Heart right ventricle (tissue), 16 donors: ENCODE results near the gene PEX19. TPM values are rescaled to one million over a fixed set of nuclear protein-coding genes. Genes with fewer than 3 reads are reported as not detected.

Experiments
- ATAC-seq, 8 donors: fragments of 200-7000 bp; cut with Tn5 transposase; one replicate each; pipeline ENCODE4 v1.9.1; 2020; ENCODE audit warnings: mild to moderate bottlenecking in 8 of 8, moderate library complexity in 8 of 8, moderate number of reproducible peaks in 1 of 8
- DNase-seq, 2 donors: peaks; one replicate each; pipeline ENCODE4 v3.0.0-alpha.2; 2020
- H3K27ac ChIP-seq, 10 donors: fragments of 200-600 bp; sonication (generic) in 2 of 10; one replicate each; pipeline versions ENCODE4 v1.5.0 to v1.8.0; 2020 to 2022; ENCODE audit warnings: mild to moderate bottlenecking in 3 of 10
- H3K27me3 ChIP-seq, 7 donors: fragments of 200-600 bp; one replicate each; pipeline ENCODE4 v1.8.0; 2021 to 2022; ENCODE audit warnings: mild to moderate bottlenecking in 2 of 7
- H3K36me3 ChIP-seq, 9 donors: fragments of 200-600 bp; sonication (generic) in 1 of 9; one replicate each; pipeline versions ENCODE4 v1.5.0 to v1.8.0; 2020 to 2022; ENCODE audit warnings: mild to moderate bottlenecking in 2 of 9
- H3K4me1 ChIP-seq, 9 donors: fragments of 200-600 bp; sonication (generic) in 1 of 9; one replicate each; pipeline versions ENCODE4 v1.5.0 to v1.8.0; 2020 to 2022; ENCODE audit warnings: mild to moderate bottlenecking in 4 of 9
- H3K4me3 ChIP-seq, 10 donors: fragments of 200-600 bp; sonication (generic) in 2 of 10; one replicate each; pipeline versions ENCODE4 v1.5.0 to v1.8.0; 2020 to 2022; ENCODE audit warnings: mild to moderate bottlenecking in 7 of 10, moderate library complexity in 2 of 10
- H3K9me3 ChIP-seq, 11 donors: fragments of 200-600 bp in 10 of 11; sonication (generic) in 2 of 11; one replicate each; pipeline versions ENCODE4 v1.5.0 to v1.8.0; 2013 to 2022; ENCODE audit warnings: mild to moderate bottlenecking in 2 of 11, control low read depth in 1 of 11, moderate library complexity in 1 of 11
- CTCF ChIP-seq, 9 donors: fragments of 200-600 bp; sonication (generic) in 2 of 9; IDR thresholded peaks; one replicate each; pipeline versions ENCODE4 v1.5.0 to v1.8.0; 2021 to 2022; ENCODE audit warnings: antibody characterized with exemption in 9 of 9, mild to moderate bottlenecking in 5 of 9, moderate library complexity in 1 of 9
- WGBS, 2 donors: extraction: QIAGEN DNeasy Blood & Tissue Kit; methylation state at CpG; one replicate each; pipeline ENCODE4 v1.1.7; 2013; ENCODE audit warnings: inconsistent platforms in 1 of 2; 5-methylcytosine and 5-hydroxymethylcytosine counted together
- intact Hi-C, 10 donors: fragments of 100-400 bp; cut with DNase I; formaldehyde crosslinking; loops; one replicate each; pipeline versions ENCODE4 v1.11.1 to v1.14.2; 2022
- polyA plus RNA-seq, 2 donors: library from polyadenylated mRNA; stranded (reverse); fragments of 200-250 nt; gene quantifications; one replicate each; pipeline ENCODE4 v1.2.3, GENCODE V29; 2013
- total RNA-seq, 10 donors: library from RNA; stranded (reverse); fragmentation: NEBNext Ultra II Directional in 3 of 10; extraction: Animal tissue kit (Norgen Biotek cat#: 25700) in 3 of 10; gene quantifications; one replicate each; pipeline versions ENCODE4 v1.2.1 to v1.2.4, GENCODE V29; 2021 to 2023
- donor health status: Arrhythmogenic right ventricular cardiomyopathy.
- donor health status: ischemic (EF 13 %, LVEDD 7.1; RV severe dilation, severe dysfunction).
- donor health status: healthy with polysubstance abuse.
- donor health status: DM: no; HTN: yes; CAD: no.
- donor health status: DM: no; HTN: no; CAD: no.
- donor health status: ischemic (EF 25% LVEDD 6.9; RV normal size, moderate dysfunction).
- donor health status: ischemic (EF 25% LVEDD 5.7; RV mildly dilated, moderate dysfunction).
- donor health status: healthy.
- donor health status: DM: yes; HTN: yes; CAD: no.
- donor health status: Ischemic cardiomyopathy.
- donor health status: ischemic (EF 35%, LVEDD 5.7; RV mildly dilated, moderate dysfunction).
- donor health status: nonischemic (EF 11% LVEDD 7.7; RV severe dilation, severe dysfunction).
- donor health status: DM: yes; HTN: yes; CAD: no.
- donor health status: PGD.
- donor health status: ischemic (EF 29% LVEDD 5.4; RV normal size, mild dysfunction).
- donor health status: nonischemic (EF 23%, LVEDD 6.1; RV moderate dilation, normal function).

PEX19 gene
- total and polyA plus RNA-seq, 12 donors = 11.9 to 100 (median 91.7) TPM

- 54 to 62% methylated on average over 1 of the region's 1 CpG for WGBS, 2 donors
- Histone ChIP-seq H3K36me3 (peaks cover 3 to 100% (median 91%) of the 10 kb centered on the region in 9 donors), H3K9me3 (no peaks in the 10 kb centered on the region), H3K27ac (no peak overlapping the region), H3K4me1 (no peaks in the 10 kb centered on the region), H3K4me3 (no peak overlapping the region), H3K27me3 (no peaks in the 10 kb centered on the region)
- no peak for TF ChIP-seq CTCF (IDR thresholded peaks at IDR 0.05)
- DNase-seq (no peak), ATAC-seq (no peak)
- intact Hi-C loops = loop anchor here in 1 of 10 donors (5.0 kb wide), 1 partner anchor 33 kb away; the partner anchor contains the start of genes COPA and NCSTN
Measured at GRCh38 chr1:160309571-160309970, 24.6 kb upstream of the PEX19 start.

GRCh38 chr1:160309185-160309557 lies 24.2 kb upstream of the PEX19 start:
- TF ChIP-seq CTCF (IDR thresholded peaks at IDR 0.05) = no peak
- Histone ChIP-seq H3K27me3 (no peaks in the 10 kb centered on the region), H3K36me3 (peaks cover 3 to 100% (median 89%) of the 10 kb centered on the region in 9 donors), H3K4me3 (no peak overlapping the region), H3K4me1 (no peaks in the 10 kb centered on the region), H3K9me3 (no peaks in the 10 kb centered on the region), H3K27ac (no peak overlapping the region)
- DNase-seq = no peak
- no peak for ATAC-seq
- intact Hi-C loops = loop anchor here in 1 of 10 donors (5.0 kb wide), 1 partner anchor 33 kb away; the partner anchor contains the start of genes COPA and NCSTN

- Histone ChIP-seq H3K36me3 (peaks cover 3 to 100% (median 90%) of the 10 kb centered on the region in 9 donors), H3K27ac (no peak overlapping the region), H3K4me1 (no peaks in the 10 kb centered on the region), H3K9me3 (no peaks in the 10 kb centered on the region), H3K27me3 (no peaks in the 10 kb centered on the region), H3K4me3 (no peak overlapping the region)
- no peak for DNase-seq
- intact Hi-C loops = loop anchor here in 1 of 10 donors (5.0 kb wide), 1 partner anchor 34 kb away; the partner anchor contains the start of genes COPA and NCSTN
- no peak for TF ChIP-seq CTCF (IDR thresholded peaks at IDR 0.05)
- WGBS, 2 donors = 80 to 87% methylated on average over 4 of the region's 4 CpGs
- ATAC-seq = peak in 1 of 8 donors; percentile 39
Measured at GRCh38 chr1:160308451-160309184, 23.7 kb upstream of the PEX19 start.

GRCh38 chr1:160307118-160307791 lies 22.3 kb upstream of the PEX19 start:
- Histone ChIP-seq H3K4me1 (no peaks in the 10 kb centered on the region), H3K36me3 (peaks cover 3 to 100% (median 91%) of the 10 kb centered on the region in 9 donors), H3K9me3 (no peaks in the 10 kb centered on the region), H3K27ac (no peak overlapping the region), H3K27me3 (no peaks in the 10 kb centered on the region), H3K4me3 (no peak overlapping the region)
- peak in 4 of 8 donors; percentile 25 to 69 (median 58) for ATAC-seq
- no peak for TF ChIP-seq CTCF (IDR thresholded peaks at IDR 0.05)
- WGBS, 2 donors = 88 to 90% methylated on average over 13 of the region's 13 CpGs
- DNase-seq = no peak
- intact Hi-C loops = loop anchor here in 1 of 10 donors (5.0 kb wide), 1 partner anchor 35 kb away; the partner anchor contains the start of genes COPA and NCSTN
